ENCODE measurements around the gene GNB1L. TPM values are rescaled to one million over a fixed set of nuclear protein-coding genes. Genes with fewer than 3 reads are reported as not detected.
A peak's percentile ranks its signal among the peaks of the same experiment; 100 is the strongest.

The GNB1L gene
- total and polyA plus RNA-seq, 2 experiments from 2014 or later, result 3.5 to 5.5 TPM

- Histone ChIP-seq H3K27ac (no peak overlapping the region), H3K9me3 (ENCODE audit: low read depth) (no peaks in the 10 kb centered on the region), H3K27me3 (no peaks in the 10 kb centered on the region), H3K4me3 (no peak overlapping the region), H3K36me3 (no peaks in the 10 kb centered on the region), H3K4me1 (ENCODE audit: low read depth) (no peaks in the 10 kb centered on the region)
- no peak for DNase-seq (ENCODE audit: low read depth in 1 of 2, low spot score in 1 of 2)
- no peak for TF ChIP-seq CTCF (IDR thresholded peaks at IDR 0.05; ENCODE audit: low read depth, low read length)
These were observed 41.8 kb downstream of the GNB1L start for GRCh38 chr22:19812910-19813309.

- Histone ChIP-seq H3K36me3 (no peaks in the 10 kb centered on the region), H3K9me3 (ENCODE audit: low read depth) (no peaks in the 10 kb centered on the region), H3K4me3 (no peak overlapping the region), H3K27ac (no peak overlapping the region), H3K27me3 (no peaks in the 10 kb centered on the region), H3K4me1 (ENCODE audit: low read depth) (no peaks in the 10 kb centered on the region)
- no peak for TF ChIP-seq CTCF (IDR thresholded peaks at IDR 0.05; ENCODE audit: low read depth, low read length)
- DNase-seq (ENCODE audit: low read depth in 1 of 2, low spot score in 1 of 2), result no peak
These were observed 42.6 kb downstream of the GNB1L start for GRCh38 chr22:19811811-19812771.

- DNase-seq (ENCODE audit: low read depth in 1 of 2, low spot score in 1 of 2), result no peak
- H3K4me3 ChIP-seq, result no peak overlapping the region
- TF ChIP-seq CTCF (IDR thresholded peaks at IDR 0.05; ENCODE audit: low read depth, low read length), result no peak
- H3K4me1 ChIP-seq (ENCODE audit: low read depth), result no peaks in the 10 kb centered on the region
- no peaks in the 10 kb centered on the region for H3K9me3 ChIP-seq (ENCODE audit: low read depth)
- no peaks in the 10 kb centered on the region for H3K27me3 ChIP-seq
- no peaks in the 10 kb centered on the region for H3K36me3 ChIP-seq
- no peak overlapping the region for H3K27ac ChIP-seq
These were observed 43.5 kb downstream of the GNB1L start for GRCh38 chr22:19811211-19811621.

GRCh38 chr22:19810381-19811201 is 44.1 kb downstream of the GNB1L start:
- no peaks in the 10 kb centered on the region for H3K27me3 ChIP-seq
- no peak for TF ChIP-seq CTCF (IDR thresholded peaks at IDR 0.05; ENCODE audit: low read depth, low read length)
- H3K9me3 ChIP-seq (ENCODE audit: low read depth), result no peaks in the 10 kb centered on the region
- H3K36me3 ChIP-seq, result no peaks in the 10 kb centered on the region
- H3K4me3 ChIP-seq, result no peak overlapping the region
- peak in 1 of 2 donors; percentile 70 for DNase-seq (ENCODE audit: low read depth in 1 of 2, low spot score in 1 of 2)
- H3K4me1 ChIP-seq (ENCODE audit: low read depth), result no peaks in the 10 kb centered on the region
- H3K27ac ChIP-seq, result no peak overlapping the region

GRCh38 chr22:19809741-19810140 is 44.9 kb downstream of the GNB1L start:
- no peak for DNase-seq (ENCODE audit: low read depth in 1 of 2, low spot score in 1 of 2)
- Histone ChIP-seq H3K36me3 (no peaks in the 10 kb centered on the region), H3K9me3 (ENCODE audit: low read depth) (no peaks in the 10 kb centered on the region), H3K4me3 (no peak overlapping the region), H3K27ac (no peak overlapping the region), H3K27me3 (no peaks in the 10 kb centered on the region), H3K4me1 (ENCODE audit: low read depth) (no peaks in the 10 kb centered on the region)
- no peak for TF ChIP-seq CTCF (IDR thresholded peaks at IDR 0.05; ENCODE audit: low read depth, low read length)
